Body of pancreas (tissue), 4 donors: Measurements from ENCODE around the gene CDKN1A.

ENCODE experiments used
- POLR2A ChIP-seq, 3 donors: fragments of 450-650 bp; IDR thresholded peaks; one replicate each; pipeline ENCODE4 v1.6.1; 2016; ENCODE audit warnings: antibody characterized with exemption in 3 of 3, mild to moderate bottlenecking in 2 of 3
- TF ChIP-seq, protein P1 (sequence below), 7 experiments: fragments of 450-650 bp in 4 of 7; fragments of 200-600 bp in 3 of 7; sonication (generic) in 3 of 7; IDR thresholded peaks; one replicate each; pipeline ENCODE4 v1.5.1; 2016 to 2019; ENCODE audit warnings: antibody characterized with exemption in 7 of 7

DNA sequence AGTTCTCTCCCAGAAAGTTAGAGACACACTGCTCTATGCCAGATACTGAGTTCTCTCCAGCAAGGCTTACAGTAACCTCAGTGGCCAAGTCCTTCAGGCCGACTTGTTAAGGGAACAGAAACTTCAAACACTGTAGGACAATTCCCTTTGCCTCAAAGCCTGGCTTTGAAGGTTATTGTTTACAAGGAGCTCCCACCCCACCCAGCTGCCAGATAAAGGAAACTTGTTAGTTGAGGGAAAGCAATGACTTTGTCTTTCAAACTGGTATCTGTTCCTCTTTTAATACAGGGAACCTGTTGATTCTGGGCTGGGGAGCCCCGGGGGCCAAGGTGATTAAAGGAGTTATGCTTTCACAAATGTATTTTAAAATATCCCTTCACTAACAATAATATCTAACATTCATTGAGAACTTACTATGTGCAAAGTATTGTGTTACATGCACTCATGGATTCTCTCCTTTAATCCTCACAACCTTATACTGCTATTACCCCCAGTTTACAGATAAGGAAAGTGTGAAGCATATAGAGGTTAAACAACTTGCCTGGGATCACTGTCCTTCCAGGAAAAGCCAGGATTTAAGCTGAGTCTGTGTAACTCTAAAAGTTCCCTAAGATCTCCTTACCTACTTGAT is 27.6 kb upstream of the CDKN1A start:
- TF ChIP-seq, protein P1, sequence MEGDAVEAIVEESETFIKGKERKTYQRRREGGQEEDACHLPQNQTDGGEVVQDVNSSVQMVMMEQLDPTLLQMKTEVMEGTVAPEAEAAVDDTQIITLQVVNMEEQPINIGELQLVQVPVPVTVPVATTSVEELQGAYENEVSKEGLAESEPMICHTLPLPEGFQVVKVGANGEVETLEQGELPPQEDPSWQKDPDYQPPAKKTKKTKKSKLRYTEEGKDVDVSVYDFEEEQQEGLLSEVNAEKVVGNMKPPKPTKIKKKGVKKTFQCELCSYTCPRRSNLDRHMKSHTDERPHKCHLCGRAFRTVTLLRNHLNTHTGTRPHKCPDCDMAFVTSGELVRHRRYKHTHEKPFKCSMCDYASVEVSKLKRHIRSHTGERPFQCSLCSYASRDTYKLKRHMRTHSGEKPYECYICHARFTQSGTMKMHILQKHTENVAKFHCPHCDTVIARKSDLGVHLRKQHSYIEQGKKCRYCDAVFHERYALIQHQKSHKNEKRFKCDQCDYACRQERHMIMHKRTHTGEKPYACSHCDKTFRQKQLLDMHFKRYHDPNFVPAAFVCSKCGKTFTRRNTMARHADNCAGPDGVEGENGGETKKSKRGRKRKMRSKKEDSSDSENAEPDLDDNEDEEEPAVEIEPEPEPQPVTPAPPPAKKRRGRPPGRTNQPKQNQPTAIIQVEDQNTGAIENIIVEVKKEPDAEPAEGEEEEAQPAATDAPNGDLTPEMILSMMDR (IDR thresholded peaks at IDR 0.05): no peak
- TF ChIP-seq POLR2A (IDR thresholded peaks at IDR 0.05): no peak
